ENCODE data around the gene TGFBR2.

- TF ChIP-seq CTCF (IDR thresholded peaks at IDR 0.05) (no peak), POLR2AphosphoS5 (IDR thresholded peaks at IDR 0.05) (no peak), POLR2A (IDR thresholded peaks at IDR 0.05) (no peak)
Observed at GRCh38 chr3:30608598-30608947, 2.2 kb downstream of the TGFBR2 start.
